ENCODE results near the gene DTD1.

DTD1 gene, protein sequence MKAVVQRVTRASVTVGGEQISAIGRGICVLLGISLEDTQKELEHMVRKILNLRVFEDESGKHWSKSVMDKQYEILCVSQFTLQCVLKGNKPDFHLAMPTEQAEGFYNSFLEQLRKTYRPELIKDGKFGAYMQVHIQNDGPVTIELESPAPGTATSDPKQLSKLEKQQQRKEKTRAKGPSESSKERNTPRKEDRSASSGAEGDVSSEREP

DNA sequence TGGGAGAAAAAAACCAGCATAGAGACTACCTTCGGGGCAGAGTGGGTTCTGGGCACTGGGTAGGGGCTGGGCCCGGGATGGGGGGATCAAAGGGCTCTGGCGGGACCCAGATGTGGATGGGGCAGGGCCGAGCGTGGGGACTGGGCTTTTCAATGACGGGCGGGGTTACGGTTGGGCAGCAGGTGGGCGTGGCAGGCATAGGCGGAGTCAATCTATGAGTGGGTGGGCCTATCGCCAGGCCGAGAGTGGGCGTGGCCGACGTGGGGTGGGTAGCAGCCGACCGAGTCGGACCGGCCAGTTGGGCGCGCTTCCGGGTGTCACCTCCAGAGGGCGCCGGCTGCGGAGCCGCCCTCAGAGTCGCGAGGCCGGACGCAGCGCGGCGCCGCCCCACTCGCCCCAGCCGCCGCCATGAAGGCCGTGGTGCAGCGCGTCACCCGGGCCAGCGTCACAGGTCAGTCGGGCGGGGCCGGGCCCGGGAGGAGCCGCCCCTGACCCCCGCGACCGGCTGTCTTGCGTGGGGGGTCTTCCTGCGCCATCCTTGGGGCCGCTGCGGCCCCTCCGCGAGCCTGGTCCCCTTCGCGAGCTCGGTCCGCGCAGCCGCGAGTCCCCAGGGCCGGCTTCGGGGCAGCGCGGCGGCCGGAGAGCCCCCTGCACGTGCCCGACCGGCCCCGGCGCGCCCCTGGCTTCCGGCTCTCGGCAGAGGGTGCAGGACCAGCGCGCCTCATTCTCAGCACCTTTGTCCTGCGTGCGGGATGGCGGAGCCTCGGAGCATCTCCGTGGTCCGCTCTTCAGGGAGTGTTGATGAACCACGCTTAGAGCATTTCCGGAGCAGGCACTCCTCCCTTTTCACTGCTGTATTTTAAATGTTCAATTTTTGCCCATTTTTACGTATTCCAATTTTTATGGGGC lies at the start of gene DTD1:
Gene DTD1 (plus strand): TSS at position 390 of the 909 bp plus-strand sequence. CDS start 19 bp downstream, at position 409.
- DNase-seq, result peak; percentile 37

DNA sequence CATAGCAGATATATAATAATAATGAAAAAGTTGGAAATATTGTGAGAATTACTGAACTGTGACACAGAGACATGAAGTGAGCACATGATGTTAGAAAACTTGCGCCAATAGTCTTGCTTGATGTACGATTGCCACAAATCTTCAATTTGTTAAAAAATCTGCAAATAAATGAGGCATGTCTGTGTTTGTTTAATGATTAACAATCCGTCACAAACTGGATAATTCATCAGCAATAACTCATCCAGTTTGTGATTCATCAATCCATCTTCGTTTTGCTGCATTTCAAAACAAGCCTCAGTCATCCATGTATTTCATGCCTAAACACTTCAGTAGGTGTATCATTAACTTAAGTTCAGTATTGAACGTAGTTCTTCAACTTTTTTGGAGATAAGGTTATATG lies 46.1 kb upstream of the DTD1 start:
- DNase-seq, result no peak

DNA sequence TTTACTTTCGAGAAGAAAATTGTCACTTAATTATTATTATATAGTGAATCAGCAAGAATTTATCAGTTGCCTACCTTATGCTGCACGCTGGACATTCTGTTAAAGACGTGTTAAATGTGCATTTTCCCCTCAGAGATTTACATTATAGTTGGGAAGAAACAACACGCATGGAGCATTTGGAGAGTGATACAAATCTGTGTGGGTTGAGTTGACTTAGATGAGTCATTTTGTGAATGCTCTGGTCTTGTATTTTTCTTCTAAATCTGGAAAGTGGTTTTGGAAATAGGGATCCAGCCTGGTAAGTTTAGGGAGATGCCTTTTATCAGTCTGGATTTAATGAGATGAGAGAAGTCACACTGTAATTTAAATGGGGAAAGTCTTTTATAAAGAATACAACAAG lies 44.6 kb upstream of the DTD1 start:
- no peak for DNase-seq

DNA sequence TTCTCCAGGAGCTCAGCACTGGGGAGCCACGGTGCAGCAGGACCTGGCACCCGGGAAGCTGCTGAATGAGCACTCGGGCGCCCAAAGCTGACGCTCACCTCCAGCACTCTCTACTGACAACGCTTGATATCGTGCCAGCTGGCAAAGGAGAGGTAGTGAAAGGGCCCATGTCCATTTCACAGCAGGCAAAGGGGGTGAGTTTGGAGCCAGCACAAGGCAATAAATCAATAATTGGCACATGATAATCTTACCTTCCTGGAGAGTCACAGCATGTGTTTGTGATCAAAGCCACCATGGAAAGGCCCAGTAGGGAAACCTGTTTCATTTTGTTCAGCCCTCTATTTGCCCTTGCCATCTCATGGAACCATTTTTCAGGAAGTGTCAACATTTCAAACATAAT lies 43.9 kb upstream of the DTD1 start:
- DNase-seq, result no peak

DNA sequence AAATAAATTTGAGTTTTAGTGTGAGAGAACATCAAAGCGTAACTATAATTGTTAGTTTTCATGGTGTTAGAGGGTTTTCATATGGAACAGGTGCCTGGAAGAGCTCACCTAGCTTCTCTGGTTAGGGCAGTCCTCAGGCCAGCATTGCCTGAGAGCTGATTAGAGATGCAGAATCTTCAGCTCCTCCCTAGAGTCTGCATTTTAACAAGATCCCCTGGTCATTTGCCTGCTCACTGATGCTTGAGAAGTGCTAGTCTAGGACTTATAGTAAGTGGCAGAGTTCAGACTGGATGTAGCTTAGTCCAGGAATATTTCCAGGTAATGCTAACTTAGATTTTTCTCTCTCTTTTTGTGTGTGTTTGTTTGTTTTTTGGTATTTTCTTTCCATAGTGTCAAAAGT lies 42.3 kb upstream of the DTD1 start:
- DNase-seq, result no peak

DNA sequence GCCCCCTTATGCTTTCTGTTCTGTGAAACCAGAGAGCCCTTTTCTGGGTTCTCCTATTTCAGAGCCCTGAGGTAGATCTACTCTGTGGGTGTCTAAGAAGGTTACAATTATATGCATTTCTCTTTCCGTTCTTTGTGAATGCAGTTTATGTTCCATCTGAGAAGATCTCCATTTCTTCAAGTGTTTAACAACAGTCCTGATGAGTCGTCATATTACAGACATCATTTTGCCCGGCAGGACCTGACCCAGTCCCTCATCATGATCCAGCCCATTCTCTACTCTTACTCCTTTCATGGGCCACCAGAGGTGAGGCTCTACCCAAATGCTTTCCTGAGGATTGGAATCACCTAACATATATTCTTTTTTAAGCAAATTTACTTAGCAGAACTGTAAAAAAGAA lies 39.4 kb upstream of the DTD1 start:
- DNase-seq, result no peak

DNA sequence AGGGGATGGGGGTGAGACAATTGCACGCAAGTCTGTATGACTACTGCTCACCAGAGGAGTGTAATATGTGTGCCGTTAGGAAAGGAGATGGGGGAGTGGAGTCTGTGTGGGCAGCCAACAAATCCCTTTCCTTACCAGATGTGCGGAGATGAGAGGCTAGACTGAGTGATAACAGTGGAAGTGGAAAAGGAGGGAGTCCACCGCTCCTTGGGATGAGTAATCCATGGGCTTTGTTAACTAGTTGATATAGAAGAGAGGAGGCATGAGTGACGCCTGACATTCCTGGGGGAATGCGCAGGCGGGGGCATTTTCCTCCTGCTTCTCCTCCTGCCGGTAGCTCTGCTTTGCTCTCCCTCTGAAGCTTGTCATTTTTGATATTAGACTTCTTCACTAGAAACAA lies 34.1 kb upstream of the DTD1 start:
- no peak for DNase-seq

DNA sequence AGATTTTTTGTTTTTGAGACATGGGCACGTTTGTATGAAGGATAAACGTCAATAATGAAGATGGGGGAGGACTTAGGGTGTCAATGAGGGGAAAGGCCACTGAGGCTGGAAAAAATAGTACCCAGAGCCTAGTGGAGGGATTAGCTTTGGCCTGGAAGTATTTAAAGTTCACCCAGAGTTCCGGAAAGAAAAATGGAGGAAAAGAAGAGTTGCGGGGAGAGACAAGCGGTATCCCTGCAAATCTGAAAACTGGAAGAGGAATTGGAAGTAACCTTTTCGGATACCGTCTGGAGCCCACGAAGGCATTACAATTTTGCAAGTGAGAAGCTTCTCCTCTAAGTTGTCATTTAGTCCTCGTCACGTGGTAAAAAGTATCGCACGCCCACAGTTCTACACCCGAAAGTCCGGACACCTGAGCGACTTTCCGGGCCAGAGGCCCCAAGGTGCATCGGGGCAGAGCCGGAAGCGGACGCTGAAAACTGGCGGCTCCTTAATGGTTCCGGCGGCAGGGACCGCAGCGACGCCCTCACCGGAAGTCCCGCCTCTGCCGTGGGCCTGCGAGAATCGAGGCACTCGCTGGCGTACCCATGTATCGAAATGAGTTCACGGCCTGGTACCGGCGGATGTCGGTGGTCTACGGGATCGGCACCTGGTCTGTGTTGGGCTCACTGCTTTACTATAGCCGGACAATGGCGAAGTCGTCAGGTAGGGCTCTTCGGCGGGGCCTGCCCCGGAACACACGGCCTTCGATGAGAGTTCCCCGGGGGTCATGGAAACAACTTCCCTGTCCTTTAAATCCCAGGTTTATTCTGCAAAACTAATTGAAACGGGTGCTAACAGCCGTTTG lies 20.7 kb upstream of the DTD1 start, which contains the start of gene SMIM26:
Gene SMIM26 (plus strand): TSS at position 541 of the 847 bp plus-strand sequence. CDS start 47 bp downstream, at position 588.
- peak; percentile 82 for DNase-seq

DNA sequence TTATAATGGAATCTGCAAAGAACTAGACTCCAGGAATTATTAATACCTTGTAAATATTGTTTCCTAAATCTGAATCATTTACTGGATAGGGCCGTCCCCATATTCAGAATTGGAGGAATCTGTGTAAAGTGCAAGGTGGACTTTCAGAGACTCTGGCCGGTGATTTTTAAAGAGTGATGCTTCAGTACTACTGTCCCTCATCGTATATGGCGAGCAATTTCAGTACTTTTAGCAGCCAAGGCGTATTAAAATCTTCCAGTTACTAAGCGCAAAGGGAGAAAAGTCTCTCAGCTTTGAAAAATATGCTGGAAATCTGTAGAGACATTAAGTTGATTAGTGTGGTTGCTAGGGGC lies 20.1 kb upstream of the DTD1 start:
- DNase-seq, result no peak

DNA sequence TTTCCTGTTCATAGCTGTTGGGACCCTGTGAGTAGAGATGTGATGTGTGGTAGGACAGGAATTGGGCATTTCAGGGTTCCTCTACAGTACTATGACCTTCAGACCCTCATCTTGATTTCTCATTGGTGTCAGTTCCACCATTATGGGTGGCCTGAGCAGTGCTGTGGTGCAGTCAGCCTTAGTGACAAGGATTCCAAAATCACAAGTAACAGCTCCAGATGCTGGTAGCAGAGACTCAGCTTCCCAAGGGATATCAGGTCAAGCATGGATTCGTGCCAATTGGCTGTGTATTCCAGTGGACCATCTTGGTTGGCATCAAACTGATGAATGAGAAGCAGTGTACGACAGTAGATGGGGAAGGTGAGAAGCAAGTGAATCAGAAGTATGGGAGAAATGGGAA lies 16.8 kb upstream of the DTD1 start:
- DNase-seq, result no peak

DNA sequence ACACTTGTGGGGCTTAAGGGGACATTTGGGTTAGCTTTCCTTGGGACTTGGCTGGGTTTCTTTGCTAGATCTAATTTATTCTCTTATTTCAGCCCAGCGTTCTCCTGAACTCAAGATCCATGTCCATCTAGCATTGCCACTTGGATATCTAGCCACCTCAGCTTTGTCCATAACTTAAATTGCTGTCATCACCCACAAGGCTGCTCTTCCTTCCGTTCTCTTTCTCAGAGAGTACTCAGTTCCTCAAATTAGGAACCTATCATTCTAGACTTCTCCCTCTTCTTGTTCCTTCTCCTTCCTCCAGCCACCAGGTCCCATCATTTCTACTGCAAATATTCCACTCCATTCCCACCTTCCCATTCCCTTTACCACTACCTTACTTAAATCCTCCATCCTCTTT lies 16.3 kb upstream of the DTD1 start:
- DNase-seq, result no peak

DNA sequence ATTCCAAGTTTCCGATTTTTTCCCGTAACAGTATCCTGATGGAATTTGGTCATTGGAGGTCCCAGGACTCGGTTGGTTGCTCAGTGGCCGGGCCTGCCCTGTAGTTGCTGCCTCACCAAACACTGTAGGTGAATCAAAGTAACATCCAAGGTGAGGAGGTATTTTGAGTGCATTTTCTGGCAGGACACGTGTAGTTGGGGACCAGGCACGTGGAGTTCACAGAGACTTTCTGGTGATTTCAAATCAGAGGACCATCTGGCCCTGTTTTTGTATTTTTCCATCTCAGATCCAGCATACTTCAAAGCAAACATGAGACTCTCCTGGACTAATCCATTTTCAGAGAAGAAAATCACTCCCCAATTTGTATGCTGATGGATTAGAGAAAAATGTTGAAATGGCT lies 9.9 kb upstream of the DTD1 start:
- DNase-seq, result no peak

DNA sequence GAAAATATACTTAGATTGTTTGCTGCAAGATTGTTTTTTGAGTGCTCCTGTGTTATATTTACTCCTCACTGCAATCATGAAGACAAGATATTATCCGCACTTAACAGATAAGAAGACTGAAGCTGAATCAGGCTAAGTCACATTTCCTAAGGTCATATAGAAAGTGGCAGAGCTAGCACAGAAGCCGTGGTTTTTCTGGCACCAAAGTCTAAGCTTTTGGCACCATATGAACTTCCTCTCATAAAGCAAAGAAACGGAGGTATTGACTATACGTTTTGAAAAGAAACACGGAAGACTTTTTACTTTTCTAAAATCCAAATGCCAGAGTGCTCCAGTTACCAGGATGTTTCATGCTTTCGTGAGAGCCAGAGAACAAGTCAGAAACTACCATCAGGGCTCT lies 9.3 kb upstream of the DTD1 start:
- no peak for DNase-seq

DNA sequence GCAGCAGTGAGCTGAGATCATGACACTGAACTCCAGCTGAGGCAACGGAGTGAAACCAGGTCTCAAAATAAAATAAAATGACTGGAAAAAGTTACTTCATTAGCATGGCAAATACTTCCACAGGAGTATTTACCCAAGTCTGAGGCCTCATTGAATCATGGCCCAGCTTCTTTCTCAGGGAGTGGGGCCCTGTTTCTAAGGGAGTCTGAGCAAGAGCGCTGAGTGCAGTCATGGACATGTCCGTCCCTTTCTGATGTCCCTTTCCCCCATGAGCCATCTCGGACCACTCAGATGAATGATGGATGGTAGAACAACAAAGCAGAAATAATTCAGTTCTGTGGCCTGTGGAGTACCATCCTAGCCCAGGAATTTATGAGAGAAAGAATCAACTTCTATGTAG lies 7.8 kb upstream of the DTD1 start:
- DNase-seq, result no peak

DNA sequence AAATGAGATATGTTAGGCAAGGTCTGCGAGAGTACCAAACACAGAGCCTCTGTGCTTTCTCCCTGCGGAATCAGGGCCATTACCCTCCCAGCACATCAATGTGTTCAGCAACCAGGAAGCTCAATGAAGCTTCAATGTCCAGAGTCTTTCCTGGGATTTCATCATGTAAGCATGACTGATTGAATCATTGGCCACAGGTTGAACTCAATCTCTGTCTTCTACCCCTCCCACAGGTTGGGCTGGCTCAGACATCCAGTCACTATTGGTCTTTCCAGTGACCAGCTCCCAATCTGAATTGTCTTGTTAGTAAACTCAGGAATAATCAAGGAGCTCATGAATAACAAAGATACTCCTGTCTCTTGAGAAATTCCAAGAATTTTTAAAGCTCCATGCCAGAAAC lies 2.7 kb upstream of the DTD1 start:
- no peak for DNase-seq

DNA sequence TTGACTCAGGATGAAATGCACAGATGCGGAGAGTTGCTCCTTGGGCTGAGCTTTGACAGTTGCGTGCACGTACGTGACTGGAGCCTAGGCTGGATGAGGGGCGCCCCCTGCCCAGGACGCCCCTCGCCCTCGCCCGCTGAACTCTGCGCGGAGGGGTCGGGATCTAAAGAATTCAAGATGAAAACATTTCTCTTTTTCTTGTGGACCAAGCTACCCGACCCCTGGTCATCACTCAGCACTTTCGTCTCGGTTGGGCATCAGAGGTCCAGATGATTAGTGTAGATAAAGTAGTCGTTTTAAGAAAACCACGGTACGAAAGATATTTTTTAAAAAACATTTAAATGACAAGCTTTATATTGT lies 700 bp downstream of the DTD1 start:
- no peak for DNase-seq

DNA sequence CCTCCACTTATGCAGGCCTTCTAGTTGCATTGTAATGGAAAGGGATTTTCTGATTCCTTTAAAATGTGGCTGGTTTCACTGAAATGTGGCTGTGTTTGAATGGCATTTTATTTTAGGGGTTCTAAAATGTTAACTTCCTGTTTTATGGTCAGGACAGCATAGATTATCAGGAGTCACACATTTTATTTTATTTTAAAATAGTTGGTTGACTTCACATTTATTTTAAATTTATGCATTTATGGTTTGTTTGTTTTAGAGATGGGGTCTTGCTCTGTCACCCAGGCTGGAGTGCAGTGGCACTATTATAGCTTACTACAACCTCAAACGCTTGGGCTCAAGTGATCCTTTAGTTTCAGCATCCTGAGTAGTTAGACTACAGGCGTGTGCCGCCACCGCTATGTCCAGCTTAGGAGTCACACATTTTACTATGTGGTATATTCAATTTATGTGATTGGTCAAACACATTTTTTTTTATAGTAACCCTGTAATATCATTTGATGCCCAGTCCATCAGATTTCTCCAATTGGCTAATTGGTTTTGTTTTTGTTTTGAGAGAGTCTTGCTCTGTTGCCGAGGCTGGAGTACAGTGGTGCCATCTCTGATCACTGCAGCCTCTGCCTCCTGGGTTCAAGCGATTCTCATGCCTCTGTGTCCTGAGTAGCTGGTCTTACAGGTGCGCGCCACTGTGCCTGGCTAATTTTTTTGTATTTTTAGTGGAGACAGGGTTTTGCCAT lies 2.3 kb downstream of the DTD1 start:
- DNase-seq, result no peak

DNA sequence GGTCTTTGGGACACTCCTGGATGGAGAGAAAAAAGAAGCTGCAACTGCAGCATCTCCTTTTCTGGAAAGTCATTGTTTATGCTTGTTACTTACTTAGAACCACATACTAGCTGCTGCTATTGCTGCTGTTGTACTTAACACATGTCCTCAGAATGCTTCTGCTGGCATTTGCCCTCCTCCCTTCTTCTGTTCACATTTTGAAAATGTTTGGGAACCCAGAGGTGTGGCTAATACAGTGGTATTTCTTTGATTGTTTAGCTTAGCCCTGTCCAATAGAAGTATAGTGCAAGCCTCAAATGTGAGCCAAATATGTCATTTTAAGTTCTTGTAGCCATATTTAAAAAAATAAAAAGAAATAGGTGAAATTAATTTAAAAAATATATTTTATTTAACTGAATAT lies 8.4 kb downstream of the DTD1 start:
- no peak for DNase-seq

DNA sequence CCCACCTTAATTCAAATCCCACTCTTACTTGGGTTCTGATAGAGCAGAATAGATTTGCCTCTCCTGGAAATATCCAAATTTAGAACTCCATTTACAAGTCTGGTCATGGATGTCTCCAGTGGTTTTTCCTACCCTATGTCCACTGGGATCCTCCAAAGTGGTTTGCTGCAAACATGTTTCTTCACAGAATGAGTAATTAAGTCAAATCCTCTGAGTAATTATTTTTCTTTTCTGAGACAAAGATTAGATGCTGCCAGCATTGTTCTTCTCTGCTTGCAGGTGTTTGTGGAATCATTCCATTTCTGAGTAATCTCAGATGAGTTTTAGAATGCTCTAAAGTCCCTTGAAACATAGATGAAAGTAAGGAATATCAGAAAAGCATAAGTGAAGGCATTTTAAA lies 21.9 kb downstream of the DTD1 start:
- no peak for DNase-seq

DNA sequence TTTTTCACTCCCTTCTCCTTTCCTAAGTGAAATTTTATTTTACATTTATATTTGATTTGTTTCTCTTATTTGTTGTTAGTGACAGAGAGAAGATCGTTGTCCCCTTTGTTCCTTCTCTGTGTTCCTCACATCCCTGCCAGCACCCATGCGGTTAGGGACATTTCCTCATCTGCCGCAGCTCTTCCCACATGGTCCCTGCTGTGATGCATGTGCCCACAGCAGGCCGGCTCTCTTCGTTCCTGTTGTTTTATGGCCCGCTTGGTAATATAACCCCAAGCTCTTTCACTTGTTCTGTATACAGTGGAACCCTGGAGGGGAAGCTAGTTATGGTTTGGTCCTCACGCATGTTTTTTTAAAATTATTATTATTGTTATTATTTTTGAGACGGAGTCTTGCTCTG lies 23.6 kb downstream of the DTD1 start:
- DNase-seq, result no peak

DNA sequence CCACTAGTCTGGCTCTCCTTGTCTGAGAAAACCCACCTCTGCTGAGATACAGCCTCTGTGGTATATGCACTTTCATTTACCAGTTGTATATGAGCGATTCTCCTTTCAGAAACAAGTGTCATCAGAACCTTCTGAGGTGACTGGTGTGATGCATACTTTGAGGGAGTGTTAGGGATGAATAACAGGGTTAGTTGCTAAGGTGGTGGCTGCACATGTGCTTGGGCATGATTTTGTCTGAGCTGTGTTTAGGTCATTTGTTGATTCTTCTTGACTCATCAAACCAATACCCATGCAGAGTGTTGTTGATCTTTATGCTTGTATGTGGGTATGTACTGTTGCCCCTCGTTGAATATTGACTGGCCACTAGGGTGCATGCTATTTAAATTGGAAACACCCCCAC lies 25.7 kb downstream of the DTD1 start:
- DNase-seq, result no peak

DNA sequence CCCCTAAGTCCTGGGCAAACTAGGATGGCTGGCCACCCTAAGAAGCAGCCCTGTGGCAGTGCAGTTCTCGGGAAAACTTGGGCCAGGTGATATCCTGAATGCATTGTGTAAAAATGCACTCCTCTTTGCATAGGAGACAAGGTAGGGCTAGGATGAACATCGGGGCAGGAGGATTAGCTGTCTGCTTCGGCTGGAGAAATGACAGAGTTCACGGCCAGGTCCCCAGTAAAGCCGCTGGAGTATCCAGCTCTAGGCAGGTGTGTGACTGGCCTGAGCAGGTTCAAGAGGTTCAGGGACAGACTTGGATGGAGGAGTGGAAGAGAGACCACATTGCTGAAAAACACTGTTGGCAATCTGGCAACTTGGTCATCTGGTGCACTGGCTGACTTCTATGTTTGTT lies 26.4 kb downstream of the DTD1 start:
- DNase-seq, result no peak

DNA sequence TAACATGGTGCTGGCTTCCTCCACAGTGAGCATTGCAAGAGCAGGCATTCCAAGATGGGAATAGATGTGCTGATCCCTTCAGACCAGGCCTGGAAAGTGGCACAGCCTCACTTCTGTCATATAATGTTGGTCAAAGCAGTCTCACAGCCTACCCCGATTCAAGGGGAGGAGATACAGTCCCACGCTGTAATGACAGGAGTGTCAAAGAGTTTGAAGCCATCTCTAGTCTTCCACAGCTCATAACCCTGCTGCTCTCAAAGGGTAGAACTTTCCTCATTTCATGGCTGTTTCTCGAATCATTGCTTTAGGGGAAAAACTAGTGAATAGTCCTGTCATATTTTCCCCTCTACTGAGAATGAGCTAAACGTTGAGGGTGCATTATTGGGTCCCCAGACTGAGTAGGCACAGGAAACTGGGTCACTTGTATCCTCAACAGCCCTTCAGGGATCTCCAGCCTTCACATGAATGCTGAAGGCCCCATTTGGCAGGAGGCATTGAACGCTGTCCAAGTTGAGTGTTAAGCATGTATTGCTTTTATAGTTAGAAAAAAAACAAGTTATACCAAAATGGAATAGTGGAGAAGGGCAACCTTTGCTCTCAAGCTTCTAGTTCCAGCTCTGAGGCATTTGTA lies 27.3 kb downstream of the DTD1 start:
- no peak for DNase-seq
